Mucosa of rectum (tissue), 2 donors: ENCODE results near the gene NCK1.
"Not testable (repeated sequence)": the region's sequence is repeated elsewhere in the genome, so short reads cannot be mapped to it uniquely, and the experiment has no call there.

Experiments
- H3K27ac ChIP-seq, 2 donors: one replicate each; pipeline ENCODE4 v1.7.0; 2013; ENCODE audit warnings: inconsistent platforms in 2 of 2, low read depth in 2 of 2, low read length in 2 of 2
- H3K27me3 ChIP-seq, 2 donors: one replicate each; pipeline ENCODE4 v1.7.0; 2013; ENCODE audit warnings: low read length in 2 of 2; ENCODE audit not compliant: control insufficient read depth in 2 of 2, insufficient read depth in 2 of 2
- H3K36me3 ChIP-seq, 2 donors: one replicate each; pipeline ENCODE4 v1.7.0; 2013; ENCODE audit warnings: low read length in 2 of 2; ENCODE audit not compliant: control insufficient read depth in 2 of 2, insufficient read depth in 2 of 2
- H3K4me1 ChIP-seq, 2 donors: one replicate each; pipeline ENCODE4 v1.7.0; 2013; ENCODE audit warnings: low read length in 2 of 2, mild to moderate bottlenecking in 1 of 2; ENCODE audit not compliant: control insufficient read depth in 2 of 2, insufficient read depth in 2 of 2
- H3K4me3 ChIP-seq, 2 donors: one replicate each; pipeline ENCODE4 v1.7.0; 2013; ENCODE audit warnings: low read length in 2 of 2
- H3K9ac ChIP-seq, 2 donors: one replicate each; pipeline ENCODE4 v1.7.0; 2013; ENCODE audit warnings: low read length in 2 of 2, low read depth in 1 of 2, mild to moderate bottlenecking in 1 of 2
- H3K9me3 ChIP-seq, 2 donors: one replicate each; pipeline ENCODE4 v1.7.0; 2013; ENCODE audit warnings: low read length in 2 of 2; ENCODE audit not compliant: control insufficient read depth in 2 of 2
- donor health status: healthy.
- donor health status: Normal muscosa, but diverticular disease.

NCK1 gene

DNA sequence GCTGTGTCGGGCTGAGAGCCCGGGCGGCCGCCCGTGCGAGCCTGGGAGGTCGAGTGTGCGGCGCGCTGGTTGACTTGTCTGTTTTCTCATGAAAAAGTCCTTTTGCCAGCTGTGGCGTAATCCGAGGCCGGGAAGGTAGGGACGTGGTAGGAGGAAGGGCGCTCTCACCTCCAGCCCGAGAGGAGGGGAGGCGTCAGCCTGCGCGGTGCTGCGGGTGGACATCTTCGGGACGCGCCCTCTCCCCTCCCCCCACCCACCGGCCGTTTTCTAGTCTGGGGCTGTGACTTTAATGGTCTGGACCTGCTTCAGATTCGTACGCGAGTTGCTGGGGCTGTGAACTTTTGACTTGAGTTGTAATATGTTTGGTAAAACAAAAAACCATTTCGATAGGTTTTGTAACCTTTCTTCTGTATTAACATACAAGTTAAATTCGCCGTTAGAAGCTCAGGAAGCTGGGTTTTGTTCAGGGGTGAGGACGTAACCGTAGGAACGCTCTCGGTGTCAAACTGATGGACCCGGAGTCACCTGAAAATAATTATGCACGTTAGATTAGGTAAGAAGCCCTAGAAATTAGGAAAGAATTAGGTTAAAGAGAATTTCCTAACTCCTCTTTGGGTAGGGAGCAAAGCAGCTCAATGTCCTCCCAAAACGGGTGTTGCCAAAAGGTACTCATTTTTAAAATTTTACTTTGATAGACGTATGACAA is 762 bp downstream of the NCK1 start:
- H3K4me1 ChIP-seq = peaks cover 3 to 6% of the 10 kb centered on the region in 2 donors
- no peaks in the 10 kb centered on the region for H3K9me3 ChIP-seq
- H3K4me3 ChIP-seq = peak overlapping the region; percentile 93 to 98
- H3K9ac ChIP-seq = peak overlapping the region; percentile 90 to 95
- H3K27ac ChIP-seq = peak overlapping the region; percentile 93 to 97
- H3K27me3 ChIP-seq = no peaks in the 10 kb centered on the region
- no peaks in the 10 kb centered on the region for H3K36me3 ChIP-seq

DNA sequence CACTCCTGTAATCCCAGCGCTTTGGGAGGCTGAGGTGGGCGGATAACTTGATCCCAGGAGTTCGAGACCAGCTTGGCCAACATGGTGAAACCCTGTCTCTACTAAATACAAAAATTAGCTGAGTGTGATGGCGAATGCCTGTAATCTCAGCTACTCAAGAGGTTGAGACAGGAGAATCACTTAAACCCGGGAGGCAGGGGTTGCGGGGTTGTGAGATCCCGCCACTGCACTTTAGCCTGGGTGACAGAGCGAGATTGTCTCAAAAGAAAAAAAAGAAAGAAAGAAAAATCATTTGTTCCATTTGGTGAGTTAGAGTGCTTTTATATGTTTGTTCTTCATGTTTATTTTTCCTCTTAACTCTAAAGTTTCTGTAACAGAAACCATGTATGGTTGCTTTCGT is 7.3 kb downstream of the NCK1 start:
- no peaks in the 10 kb centered on the region for H3K4me1 ChIP-seq
- no peak overlapping the region for H3K4me3 ChIP-seq
- H3K27ac ChIP-seq = no peak overlapping the region
- H3K36me3 ChIP-seq = peaks cover 0 to 3% of the 10 kb centered on the region in 2 donors
- no peak overlapping the region for H3K9ac ChIP-seq
- H3K9me3 ChIP-seq = no peaks in the 10 kb centered on the region
- H3K27me3 ChIP-seq = no peaks in the 10 kb centered on the region

DNA sequence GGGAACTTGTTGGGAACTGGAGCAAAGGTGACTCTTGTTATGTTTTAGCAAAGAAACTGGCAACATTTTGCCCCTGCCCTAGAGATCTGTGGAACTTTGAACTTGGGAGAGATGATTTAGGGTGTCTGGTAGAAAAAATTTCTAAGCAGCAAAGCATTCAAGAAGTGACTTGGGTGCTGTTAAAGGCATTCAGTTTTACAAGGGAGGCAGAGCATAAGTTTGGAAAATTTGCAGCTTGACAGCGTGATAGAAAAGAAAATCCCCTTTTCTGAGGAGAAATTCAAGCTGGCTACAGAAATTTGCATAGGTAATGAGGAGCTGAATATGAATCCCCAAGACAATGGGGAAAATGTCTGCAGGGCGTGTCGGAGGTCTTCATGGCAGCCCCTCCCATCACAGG is 10.2 kb downstream of the NCK1 start:
- H3K4me1 ChIP-seq, H3K36me3 ChIP-seq, H3K9me3 ChIP-seq, H3K4me3 ChIP-seq, H3K27me3 ChIP-seq, H3K27ac ChIP-seq, H3K9ac ChIP-seq: not testable (repeated sequence)

DNA sequence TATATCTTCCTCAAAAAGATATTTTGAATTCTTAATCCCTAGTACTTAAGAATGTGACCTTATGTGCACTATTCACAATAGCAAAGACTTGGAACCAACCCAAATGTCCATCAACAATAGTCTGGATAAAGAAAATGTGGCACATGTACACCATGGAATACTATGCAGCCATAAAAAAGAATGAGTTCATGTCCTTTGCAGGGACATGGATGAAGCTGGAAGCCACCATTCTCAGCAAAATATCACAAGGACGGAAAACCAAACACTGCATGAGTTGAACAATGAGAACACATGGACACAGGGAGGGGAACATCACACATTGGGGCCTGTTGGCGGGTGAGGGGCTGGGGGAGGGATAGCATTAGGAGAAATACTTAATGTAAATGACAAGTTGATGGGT is 17.5 kb downstream of the NCK1 start:
- not testable (repeated sequence) for H3K27ac ChIP-seq, H3K4me1 ChIP-seq, H3K4me3 ChIP-seq, H3K27me3 ChIP-seq, H3K9ac ChIP-seq, H3K9me3 ChIP-seq, H3K36me3 ChIP-seq

- H3K9ac ChIP-seq = no peak overlapping the region
- no peaks in the 10 kb centered on the region for H3K36me3 ChIP-seq
- no peaks in the 10 kb centered on the region for H3K9me3 ChIP-seq
- H3K27me3 ChIP-seq = no peaks in the 10 kb centered on the region
- H3K4me3 ChIP-seq = no peak overlapping the region
- H3K4me1 ChIP-seq = peaks cover 0 to 4% of the 10 kb centered on the region in 2 donors
- no peak overlapping the region for H3K27ac ChIP-seq
Observed at GRCh38 chr3:136882571-136882970, 20.6 kb downstream of the NCK1 start.

DNA sequence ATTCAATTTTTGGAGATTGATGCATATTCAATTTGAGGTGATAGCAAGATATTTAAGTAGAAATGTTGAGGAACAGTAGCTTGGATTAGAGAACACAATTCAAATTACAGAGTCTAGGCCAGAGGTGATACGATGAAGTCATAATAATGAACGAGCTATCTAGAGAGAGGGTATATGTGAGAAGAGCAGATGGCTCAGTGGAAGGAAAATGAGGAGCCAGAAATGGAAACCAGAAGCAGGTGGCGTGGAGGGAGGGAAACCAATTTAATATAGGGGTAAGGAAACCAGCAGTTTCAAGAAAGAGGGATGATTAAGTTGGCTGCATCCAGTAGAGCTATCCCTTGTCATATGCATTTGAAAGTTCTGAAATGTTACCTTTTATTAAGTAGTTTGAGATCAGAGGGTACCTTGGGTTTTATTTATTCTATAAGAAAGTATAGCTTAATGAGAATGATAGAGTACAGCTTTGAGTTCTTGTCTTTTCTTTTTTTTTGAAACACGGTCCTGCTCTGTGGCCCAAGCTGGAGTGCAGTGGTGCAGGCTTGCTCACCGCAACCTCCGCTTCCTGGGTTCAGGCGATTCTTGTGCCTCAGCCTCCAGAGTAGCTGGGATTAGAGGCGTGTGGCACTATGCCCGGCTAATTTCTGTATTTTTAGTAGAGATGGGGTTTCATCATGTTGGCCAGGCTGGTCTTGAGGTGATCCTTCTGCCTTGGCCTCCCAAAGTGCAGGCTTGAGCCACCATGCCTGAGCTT is 22.1 kb downstream of the NCK1 start:
- Histone ChIP-seq H3K4me1 (peaks cover 0 to 4% of the 10 kb centered on the region in 2 donors), H3K27me3 (no peaks in the 10 kb centered on the region), H3K36me3 (no peaks in the 10 kb centered on the region), H3K9ac (no peak overlapping the region), H3K27ac (no peak overlapping the region), H3K4me3 (no peak overlapping the region), H3K9me3 (no peaks in the 10 kb centered on the region)

DNA sequence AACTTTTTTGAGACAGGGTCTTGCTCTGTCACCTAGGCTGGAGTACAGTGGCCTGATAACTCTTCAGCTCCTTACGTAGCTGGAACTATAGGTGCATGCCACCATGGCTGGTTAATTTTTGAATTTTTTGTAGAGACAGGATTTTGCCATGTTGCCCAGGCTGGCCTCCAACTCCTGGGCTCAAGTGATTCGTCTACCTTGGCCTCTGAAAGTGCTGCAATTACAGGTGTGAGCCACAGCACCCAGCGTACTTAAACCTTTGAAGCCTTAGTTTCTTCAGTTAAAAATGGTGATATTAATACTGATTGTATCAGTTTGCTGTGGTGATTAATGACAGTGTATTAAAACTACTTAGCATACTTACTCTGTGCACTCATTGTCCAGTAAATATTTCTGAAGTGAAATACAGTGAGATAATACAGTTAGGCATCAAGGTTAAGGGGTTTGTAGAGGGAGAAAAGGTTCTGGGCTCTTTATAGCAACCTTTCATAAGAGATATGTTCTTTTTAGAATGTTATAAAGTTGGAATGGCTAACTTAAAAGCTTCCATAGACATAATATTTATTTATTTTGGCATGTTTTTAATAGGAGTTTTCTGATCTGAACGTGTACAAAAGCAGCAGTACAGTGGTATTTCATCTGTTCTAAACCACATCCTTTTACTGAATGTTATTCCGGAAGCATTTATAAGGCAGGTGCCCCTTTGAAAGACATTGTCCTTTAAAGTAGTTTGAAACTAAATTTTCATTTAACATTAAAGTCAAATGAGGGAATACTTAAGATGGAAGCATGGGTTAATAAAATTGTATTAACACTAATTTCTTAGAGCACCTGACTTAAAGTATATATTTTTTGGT is 23.6 kb downstream of the NCK1 start:
- Histone ChIP-seq H3K4me1 (peaks cover 0 to 4% of the 10 kb centered on the region in 2 donors), H3K36me3 (no peaks in the 10 kb centered on the region), H3K27ac (no peak overlapping the region), H3K4me3 (no peak overlapping the region), H3K9ac (no peak overlapping the region), H3K27me3 (no peaks in the 10 kb centered on the region), H3K9me3 (no peaks in the 10 kb centered on the region)

- Histone ChIP-seq H3K27me3 (no peaks in the 10 kb centered on the region), H3K4me1 (peaks cover 0 to 3% of the 10 kb centered on the region in 2 donors), H3K4me3 (no peak overlapping the region), H3K9ac (no peak overlapping the region), H3K36me3 (no peaks in the 10 kb centered on the region), H3K9me3 (no peaks in the 10 kb centered on the region), H3K27ac (no peak overlapping the region)
Observed at GRCh38 chr3:136889947-136890346, 27.9 kb downstream of the NCK1 start.

GRCh38 chr3:136891934-136892855 is 30.2 kb downstream of the NCK1 start:
- H3K27ac ChIP-seq = no peak overlapping the region
- no peak overlapping the region for H3K4me3 ChIP-seq
- no peaks in the 10 kb centered on the region for H3K9me3 ChIP-seq
- no peaks in the 10 kb centered on the region for H3K36me3 ChIP-seq
- H3K9ac ChIP-seq = no peak overlapping the region
- H3K27me3 ChIP-seq = no peaks in the 10 kb centered on the region
- H3K4me1 ChIP-seq = peaks cover 0 to 3% of the 10 kb centered on the region in 2 donors
